ENCODE results near the gene RNF187.
"Not testable (repeated sequence)": the region's sequence is repeated elsewhere in the genome, so short reads cannot be mapped to it uniquely, and the experiment has no call there.

Gene RNF187

DNA sequence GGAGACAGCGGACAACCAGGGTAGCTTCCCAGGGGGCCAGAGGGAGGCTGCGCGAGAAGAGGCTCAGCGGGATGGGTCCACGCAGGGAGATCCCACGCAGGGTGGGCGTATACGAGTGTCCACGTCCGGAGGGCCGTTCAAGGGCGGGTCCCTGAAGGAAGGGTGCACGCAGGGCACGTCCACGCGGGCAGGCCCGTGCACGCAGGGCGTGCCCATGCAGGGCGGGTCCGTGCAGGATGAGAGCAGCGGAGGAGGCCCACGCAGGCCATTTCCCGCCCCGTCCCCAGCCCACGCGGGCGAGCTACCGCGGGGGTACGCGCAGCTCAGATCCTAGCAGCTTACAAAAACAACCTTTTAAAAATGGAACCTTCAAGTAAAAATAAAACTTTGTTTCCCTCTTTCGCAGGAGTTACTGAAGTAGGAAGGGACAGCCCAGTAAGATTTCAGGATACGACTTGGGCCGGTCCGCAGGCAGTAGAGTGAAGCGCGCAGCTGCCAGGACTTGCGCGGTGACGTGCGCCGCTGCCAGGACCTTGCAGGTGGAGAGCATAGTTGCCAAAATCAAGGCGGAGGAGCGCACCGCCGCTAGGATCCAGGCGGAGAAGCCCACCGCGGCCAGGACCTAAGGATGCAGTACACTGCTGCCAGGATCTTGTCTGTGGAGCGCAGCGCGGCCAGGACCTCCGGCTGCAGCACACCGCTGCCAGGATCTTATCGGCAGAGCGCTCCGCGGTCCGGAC, 416 bp upstream of the RNF187 start:
- FAIRE-seq = peak; percentile 23

GRCh38 chr1:228488125-228488817, 1.1 kb downstream of the RNF187 start:
- FAIRE-seq (no peak), DNase-seq (ENCODE audit: low spot score) (no peak)

More for the DNA sequence above, 416 bp upstream of the RNF187 start:
- peak; percentile 93 for DNase-seq (ENCODE audit: low spot score)

DNA sequence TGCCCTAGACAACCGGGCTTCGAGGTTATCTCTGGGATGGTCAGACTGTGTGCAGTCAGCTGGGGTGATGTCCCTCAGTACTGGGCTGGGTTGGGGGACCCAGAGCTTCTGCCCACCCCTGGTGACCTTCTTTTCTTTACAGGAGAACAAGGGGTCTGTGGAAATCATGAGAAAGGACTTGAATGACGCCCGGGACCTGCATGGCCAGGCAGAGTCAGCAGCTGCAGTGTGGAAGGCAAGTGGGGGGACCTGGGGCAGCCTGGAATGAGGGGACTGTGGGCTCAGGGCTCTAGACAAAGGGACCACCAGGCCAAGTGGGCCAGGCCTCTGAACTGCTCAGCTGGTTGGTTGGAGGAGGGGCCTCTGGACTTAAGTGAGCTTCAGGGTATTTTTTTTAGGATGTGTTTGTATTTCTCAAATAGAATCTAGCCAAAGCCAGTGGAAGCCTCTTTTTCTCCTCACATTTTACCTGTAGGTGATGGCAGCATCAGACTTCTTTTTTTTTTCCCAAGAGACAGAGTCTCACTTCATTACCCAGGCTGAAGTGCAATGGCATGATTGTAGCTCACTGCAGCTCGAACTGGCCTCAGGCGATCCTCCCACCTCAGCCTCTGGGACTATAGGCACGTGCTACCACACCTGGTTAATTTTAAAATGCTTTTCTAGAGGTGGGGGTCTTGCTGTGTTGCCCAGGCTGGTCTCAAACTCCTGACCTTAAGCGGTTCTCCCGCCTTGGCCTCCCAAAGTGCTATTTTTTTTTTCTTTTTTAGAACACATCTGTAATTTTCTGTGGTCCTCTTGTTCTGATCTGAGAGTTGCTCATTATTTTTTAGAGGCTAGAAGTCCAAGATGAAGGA, 1.9 kb downstream of the RNF187 start:
- FAIRE-seq (no peak), DNase-seq (ENCODE audit: low spot score) (no peak)

DNA sequence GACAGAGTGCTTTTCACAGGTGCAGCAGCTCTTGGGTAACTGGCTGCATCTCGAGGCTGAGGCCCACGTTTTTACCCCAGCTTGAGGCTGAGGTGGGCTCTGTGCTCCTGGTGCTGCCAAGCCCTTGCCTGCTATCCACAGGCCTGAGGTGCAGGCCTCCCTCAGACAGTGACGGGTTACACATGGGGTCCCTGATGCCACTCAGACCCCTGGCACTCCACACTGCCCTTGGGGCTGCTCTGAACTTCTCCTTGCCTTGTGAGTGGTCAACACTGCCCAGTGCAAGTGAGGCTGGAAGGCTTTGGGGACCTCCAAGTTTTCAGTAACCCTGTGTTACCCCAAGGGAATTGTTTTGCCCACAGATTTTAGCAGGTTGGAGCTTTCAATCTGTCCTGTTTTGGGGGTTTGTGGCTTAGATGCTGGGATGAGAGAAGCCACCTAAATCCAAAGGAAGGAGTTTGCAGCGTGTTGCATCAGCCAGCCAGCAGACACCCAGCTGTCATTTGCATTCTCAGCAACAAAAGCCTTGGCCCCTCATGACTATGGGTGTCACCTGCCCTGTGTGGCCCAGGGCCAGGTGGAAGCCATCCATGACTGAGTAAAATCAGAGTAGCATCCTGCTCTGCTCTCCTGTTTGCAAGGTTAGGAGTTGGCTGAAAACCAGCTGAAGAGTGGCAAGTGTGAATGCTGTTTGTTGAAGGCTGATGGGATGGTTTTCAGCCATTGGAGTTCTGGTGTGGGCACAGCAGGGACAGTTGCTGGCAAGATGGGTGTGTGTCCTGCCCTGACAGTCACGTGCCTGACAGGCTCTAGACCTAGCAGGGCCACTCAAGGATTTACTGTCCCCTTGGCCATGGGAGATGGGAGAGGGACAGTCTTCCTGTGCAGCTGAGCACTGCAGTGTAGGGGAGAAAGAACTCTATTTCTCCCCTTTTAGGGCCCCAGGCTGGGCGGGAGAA, 3.2 kb downstream of the RNF187 start:
- FAIRE-seq (no peak), DNase-seq (ENCODE audit: low spot score) (no peak)

DNA sequence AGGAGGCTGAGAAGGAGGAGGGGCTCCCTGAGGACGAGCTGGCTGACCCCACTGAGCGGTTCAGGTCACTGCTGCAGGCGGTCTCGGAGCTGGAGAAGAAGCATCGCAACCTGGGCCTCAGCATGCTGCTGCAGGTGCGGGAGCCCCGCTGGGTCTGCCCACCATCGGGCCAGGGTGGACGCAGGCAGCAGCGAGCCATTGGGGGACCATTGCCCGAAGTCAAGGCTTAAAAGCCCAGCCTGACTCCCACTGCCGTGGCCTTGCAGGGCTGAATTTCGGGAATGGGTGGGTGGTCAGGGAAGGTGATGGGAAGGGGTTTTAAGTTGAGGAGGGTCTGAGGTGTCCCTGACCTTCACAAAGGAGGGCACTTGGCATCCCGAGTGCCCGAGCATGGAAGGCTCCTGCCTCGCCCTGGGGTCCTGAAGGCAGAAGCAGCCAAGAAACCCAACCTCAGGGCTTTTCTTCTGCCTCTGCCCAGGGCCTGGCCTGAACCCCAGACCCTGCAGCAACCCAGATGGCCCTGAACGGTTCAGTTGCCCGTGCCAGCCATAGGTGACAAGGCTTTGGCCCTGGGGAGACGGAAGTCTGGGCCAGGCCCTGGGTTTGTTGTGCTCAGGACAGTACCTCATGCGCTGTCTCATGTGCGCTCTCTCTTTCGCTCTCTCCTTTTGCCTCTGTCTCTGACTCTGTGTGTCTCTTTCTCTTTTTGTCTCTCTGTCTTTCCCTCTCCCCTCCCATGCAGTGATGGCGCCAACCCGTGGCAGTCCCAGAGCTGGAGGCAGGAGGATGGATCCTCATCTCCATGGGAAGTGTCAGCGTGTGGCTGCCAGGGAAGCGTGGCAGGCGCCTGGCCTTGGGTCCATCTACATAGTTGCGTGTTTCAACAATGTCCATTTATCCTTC, 6.2 kb downstream of the RNF187 start:
- no peak for DNase-seq (ENCODE audit: low spot score)
- FAIRE-seq = no peak

GRCh38 chr1:228494044-228494353, 6.8 kb downstream of the RNF187 start:
- FAIRE-seq (no peak), DNase-seq (ENCODE audit: low spot score) (no peak)

DNA sequence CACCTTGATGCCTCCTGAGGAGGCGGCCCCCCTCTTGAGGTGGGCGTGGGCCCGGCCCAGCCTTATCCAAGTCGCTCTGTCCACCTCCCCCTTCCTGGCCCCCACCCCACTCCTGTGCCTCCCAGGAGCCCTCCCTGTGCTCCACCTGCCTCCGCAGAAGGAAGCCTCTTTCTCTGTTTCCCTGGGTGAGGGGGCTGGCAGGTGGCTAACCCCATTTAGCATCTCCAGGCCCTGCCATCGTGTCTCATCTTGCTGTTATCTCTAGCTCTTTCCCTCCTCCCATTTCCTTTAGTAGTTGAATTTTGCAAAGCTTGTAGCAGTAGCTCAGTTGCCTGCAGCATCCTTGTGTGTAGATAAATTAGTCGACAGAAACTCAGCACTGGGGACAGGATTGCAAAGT, 7.2 kb downstream of the RNF187 start:
- DNase-seq (ENCODE audit: low spot score) (no peak), FAIRE-seq (no peak)

DNA sequence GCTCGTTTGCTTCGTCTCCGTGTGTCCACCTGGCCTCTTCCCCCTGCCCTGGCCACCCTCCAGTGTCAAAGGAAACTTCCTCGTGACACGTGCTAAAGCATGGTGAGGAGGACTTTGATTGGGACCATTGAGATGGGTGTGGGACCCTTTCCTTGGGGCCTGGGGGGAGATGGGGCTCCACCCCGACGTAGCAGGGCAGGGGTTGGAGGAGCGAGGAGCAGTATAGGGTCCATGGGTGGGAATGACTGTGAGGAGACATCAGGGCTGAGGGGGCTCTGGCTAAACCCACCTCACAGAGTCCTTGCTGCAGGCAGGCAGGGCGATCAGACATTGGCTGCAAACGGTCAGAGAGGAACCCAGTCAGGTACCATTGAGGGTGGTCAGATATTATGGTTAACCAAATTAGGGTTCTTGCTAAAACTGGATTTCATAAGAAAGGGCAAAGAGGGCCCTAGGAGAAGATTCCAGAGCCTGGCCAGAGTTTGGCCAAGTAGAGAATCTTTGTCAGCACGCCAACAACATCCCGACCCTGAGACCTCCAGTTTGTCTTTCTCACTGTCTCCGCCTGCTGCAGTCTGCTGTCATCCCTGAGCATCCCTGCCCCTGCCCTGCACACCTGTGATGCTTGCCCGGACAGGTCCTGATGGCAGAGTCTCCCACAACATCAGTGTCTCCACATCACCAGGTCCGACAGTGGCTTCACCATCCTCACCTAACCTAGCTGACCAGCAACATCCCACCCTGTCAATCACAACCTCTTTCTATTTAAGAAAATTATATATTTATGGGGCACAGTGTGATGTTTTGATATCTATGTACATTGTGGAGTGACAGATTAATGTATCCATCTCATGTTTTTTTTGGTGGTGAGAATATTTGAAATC, 8.0 kb downstream of the RNF187 start:
- FAIRE-seq (no peak), DNase-seq (ENCODE audit: low spot score) (no peak)

DNA sequence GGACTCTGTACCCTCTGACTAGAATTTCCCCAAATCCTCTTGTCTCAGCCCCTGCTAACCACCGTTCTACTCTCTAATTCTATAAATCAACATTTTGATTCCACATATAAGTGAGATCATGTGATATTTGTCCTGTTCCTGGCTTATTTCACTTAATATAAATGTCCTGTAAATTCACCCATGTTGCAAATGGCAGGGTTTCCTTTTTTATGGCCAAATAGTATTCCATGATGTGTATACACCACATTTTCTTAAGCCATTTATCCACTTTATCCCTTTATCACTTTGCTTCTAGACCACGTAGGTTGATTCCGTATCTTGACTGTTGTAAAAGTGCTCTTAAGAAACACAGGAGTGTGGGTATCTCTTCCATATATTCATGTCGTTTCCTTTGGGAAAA, 8.9 kb downstream of the RNF187 start:
- FAIRE-seq = no peak
- no peak for DNase-seq (ENCODE audit: low spot score)

- FAIRE-seq = no peak
- no peak for DNase-seq (ENCODE audit: low spot score)
Measured at GRCh38 chr1:228496494-228496893, 9.3 kb downstream of the RNF187 start.

- FAIRE-seq = no peak
- DNase-seq (ENCODE audit: low spot score) = no peak
Measured at GRCh38 chr1:228497206-228497605, 10.0 kb downstream of the RNF187 start.

DNA sequence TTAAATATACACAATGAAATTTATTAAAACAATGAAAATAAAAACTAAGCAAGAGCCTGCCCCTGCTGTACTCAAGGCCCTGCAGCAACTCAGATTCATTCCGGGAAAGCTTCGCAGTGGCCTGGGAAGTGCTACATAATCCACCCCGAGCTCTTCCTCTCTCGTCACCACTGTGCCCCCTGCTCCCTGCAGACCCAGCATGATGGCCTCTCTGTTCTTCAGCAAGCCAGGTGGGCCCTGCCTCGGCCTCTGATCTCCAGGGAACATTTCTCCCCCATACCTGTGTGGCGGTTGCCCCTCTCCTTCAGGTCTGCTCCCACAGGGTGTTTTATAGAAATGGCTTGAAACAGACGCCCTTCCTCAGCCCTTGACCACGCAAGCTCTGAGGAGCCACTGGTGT, 10.6 kb downstream of the RNF187 start:
- DNase-seq (ENCODE audit: low spot score) (no peak), FAIRE-seq (no peak)

DNA sequence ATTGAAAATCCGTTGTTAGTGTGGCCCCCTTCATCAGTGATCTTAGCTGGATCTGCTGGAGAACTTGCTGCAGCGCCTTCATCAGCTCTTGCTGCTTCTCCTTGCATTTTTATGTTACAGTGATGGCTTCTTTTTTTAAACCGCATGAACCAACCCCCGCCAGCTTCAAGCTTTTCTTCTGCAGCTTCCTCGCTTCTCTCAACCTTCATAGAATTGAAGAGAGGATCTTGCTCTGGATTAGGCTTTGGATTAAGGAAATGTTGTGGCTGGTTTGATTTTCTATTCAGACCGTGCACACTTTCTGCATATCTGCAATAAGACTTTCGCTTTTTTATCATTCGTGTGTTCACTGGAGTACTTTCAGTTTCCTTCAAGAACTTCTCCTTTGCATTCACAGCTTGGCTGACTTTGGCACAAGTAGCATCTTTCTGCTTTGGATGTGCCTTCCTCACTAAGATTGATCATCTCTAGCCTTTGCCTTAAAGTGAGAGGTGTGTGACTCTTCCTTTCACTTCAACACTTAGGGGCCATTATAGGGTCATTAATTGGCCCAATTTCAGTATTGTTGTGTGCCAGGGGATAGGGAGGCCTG, 13.1 kb downstream of the RNF187 start:
- DNase-seq (ENCODE audit: low spot score) (no peak), FAIRE-seq (no peak)

DNA sequence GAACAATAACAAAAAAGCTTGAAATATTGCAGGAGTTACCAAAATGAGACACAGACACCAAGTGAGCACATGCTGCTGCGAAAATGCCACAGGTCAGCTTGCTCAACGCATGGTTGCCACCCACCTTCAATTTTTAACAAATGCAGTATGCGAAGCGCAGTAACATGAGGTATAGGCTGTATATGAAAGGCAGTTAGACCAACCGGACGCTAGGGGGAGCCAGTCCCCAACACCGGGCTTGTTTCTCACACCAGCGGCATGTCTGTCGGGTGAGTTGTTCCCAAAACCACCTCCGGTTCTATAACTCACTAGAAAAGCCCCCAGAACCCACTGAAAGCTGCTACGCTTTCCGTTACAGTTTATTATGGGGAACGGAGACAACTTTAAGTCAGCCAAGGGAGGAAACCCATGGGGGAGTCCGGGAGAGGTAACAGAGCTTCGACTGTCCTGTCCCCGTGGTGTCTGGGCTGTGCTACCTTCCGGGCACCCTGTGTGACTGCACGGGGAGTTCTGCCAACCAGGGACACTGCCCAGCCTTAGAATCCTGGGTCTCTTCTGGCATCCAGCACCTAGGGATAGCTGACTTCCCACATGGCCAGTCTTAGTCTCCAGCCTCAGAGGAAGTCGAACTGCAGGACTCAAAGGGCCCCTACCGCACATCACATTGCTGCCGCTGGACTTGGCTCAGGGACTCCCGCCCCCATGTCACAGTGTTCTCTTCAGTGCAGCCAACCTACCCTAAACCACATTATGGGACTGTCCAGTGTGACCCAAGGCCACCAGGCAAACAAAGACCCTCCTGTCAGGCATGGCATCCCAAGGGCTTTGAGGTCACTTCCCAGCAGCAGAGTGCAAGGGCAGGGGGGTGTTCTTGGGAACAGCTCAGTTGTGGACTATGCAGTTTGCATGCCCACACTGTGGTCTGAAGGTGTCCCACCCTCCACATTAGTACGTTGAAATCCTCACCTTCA, 14.0 kb downstream of the RNF187 start:
- no peak for FAIRE-seq
- DNase-seq (ENCODE audit: low spot score) = peak; percentile 83

- no peak for DNase-seq (ENCODE audit: low spot score)
- FAIRE-seq = no peak
Measured at GRCh38 chr1:228502522-228502921, 15.3 kb downstream of the RNF187 start.

- DNase-seq (ENCODE audit: low spot score); FAIRE-seq: not testable (repeated sequence)
Measured at GRCh38 chr1:228505944-228506343, 18.8 kb downstream of the RNF187 start.

DNA sequence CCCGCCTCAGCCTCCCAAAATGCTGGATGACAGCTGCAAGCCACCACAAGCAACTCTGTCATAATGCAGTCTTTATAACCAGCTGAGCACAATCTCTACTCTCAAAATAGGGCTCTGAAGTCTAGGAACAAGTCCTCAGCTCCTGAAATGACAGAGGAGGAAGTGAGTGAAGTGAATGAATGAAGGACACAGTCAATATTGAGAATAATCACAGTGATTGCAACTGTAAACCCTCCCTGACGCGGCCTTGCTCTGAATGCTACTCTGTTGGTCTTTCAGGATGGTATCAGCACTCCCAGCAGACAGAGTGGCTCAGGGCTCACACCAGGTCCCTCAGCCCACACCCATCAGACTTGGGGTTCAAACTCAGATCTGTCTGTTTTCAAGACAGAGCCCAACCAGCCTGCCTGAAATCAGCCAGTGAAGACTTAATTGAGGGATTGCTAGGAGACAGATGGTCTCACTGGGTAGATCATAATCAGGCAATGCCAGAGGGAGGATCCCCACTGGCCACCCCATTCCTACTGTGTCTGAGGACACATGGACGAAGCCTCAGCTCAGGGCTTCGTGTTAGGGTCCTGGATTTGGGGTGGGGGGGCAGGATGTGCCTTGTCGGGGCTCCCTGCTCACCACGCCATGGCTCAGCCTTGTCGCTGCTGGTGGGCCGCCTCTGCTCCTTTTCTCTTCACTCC, 20.9 kb downstream of the RNF187 start:
- FAIRE-seq = no peak
- DNase-seq (ENCODE audit: low spot score) = no peak
